Measurements from ENCODE around the gene CTNNBL1.

DNA sequence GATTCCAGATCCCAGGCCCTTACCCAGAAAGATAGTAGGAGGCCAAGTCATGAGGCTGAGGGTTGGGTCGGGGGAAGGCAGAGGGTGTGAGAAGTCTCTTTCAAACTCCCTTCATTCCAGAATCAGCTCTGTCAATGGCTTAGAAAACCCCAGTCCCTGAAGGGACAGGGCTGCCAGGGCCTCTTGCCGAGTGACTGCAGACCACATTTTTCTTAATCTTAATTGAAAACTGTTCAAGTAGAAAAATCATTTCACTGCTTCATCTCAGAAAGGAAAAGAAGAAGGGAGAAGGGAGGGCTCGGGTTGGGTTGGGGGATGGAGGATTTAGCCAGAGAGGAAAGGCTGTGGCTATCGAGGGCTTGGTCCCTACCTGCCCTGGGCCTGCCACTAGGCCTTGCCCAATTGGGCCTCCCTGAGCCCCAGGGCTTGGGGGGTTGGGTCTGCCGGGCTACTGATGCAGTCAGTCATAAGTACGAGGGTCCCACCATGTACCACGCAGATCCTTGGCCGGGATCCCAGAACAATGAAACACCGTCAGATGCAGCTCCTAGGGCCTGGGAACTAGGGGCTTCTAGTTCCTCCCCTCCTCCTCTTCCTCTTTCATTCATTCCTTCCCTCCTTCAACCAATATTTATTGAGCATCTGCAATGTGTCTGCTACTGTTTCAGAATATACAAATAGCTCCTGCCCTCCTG is 44.0 kb upstream of the CTNNBL1 start:
- no peak for TF ChIP-seq POLR2A (IDR thresholded peaks at IDR 0.05; ENCODE audit: extremely low read depth, insufficient read length)
- TF ChIP-seq, protein P1, sequence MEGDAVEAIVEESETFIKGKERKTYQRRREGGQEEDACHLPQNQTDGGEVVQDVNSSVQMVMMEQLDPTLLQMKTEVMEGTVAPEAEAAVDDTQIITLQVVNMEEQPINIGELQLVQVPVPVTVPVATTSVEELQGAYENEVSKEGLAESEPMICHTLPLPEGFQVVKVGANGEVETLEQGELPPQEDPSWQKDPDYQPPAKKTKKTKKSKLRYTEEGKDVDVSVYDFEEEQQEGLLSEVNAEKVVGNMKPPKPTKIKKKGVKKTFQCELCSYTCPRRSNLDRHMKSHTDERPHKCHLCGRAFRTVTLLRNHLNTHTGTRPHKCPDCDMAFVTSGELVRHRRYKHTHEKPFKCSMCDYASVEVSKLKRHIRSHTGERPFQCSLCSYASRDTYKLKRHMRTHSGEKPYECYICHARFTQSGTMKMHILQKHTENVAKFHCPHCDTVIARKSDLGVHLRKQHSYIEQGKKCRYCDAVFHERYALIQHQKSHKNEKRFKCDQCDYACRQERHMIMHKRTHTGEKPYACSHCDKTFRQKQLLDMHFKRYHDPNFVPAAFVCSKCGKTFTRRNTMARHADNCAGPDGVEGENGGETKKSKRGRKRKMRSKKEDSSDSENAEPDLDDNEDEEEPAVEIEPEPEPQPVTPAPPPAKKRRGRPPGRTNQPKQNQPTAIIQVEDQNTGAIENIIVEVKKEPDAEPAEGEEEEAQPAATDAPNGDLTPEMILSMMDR (IDR thresholded peaks at IDR 0.05; ENCODE audit: low read depth, low read length) = no peak

Data from NB4 (cell line).